A673 (cell line): Measurements from ENCODE around the gene ETV6.

Source experiments
- EZH2 ChIP-seq: fragments of 200-600 bp; sonication (generic); IDR thresholded peaks from 2 replicates; pipeline ENCODE4 v1.6.1; 2017; ENCODE audit warnings: borderline replicate concordance, low read depth, mild to moderate bottlenecking, mixed read lengths, antibody characterized with exemption, low read length; ENCODE audit not compliant: poor library complexity, severe bottlenecking
- TF ChIP-seq, protein P1 (sequence below): fragments of 300-800, 200-600 bp; sonication (generic); conservative IDR thresholded peaks from 2 replicates; pipeline ENCODE4 v1.5.1; 2017; ENCODE audit warnings: low read depth, mild to moderate bottlenecking, antibody characterized with exemption, low read length, moderate library complexity, mixed read lengths

DNA sequence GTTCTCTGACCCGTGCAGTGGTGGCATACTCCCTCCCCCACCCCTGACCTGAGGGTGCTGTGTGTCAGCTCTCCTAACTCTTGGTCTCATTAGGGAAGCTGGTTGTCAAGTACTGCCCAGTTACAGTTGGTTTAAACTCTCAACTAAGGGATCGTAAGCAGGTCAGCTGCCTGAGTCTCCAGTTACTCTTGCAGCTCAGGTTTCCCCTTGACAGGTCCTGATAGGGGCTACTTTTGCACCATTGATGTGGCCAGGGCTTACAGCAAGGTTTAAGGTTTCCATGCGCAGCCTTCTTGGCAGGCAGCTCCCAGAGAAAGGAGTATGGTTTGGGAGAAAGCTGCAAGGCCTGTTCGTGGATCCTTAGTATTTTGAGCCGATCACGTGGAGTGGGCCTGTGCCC is 74.5 kb downstream of the ETV6 start:
- TF ChIP-seq, protein P1, sequence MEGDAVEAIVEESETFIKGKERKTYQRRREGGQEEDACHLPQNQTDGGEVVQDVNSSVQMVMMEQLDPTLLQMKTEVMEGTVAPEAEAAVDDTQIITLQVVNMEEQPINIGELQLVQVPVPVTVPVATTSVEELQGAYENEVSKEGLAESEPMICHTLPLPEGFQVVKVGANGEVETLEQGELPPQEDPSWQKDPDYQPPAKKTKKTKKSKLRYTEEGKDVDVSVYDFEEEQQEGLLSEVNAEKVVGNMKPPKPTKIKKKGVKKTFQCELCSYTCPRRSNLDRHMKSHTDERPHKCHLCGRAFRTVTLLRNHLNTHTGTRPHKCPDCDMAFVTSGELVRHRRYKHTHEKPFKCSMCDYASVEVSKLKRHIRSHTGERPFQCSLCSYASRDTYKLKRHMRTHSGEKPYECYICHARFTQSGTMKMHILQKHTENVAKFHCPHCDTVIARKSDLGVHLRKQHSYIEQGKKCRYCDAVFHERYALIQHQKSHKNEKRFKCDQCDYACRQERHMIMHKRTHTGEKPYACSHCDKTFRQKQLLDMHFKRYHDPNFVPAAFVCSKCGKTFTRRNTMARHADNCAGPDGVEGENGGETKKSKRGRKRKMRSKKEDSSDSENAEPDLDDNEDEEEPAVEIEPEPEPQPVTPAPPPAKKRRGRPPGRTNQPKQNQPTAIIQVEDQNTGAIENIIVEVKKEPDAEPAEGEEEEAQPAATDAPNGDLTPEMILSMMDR, result no peak
- no peak for TF ChIP-seq EZH2
